GM20000 (cell line): Measurements from ENCODE around the gene TIMP2.

Experiments used
- DNase-seq: peaks from one replicate; pipeline ENCODE4 v3.0.0; 2012; ENCODE audit warnings: low spot score
- CTCF ChIP-seq: IDR thresholded peaks from 2 replicates; pipeline ENCODE4 v1.5.1; 2012; ENCODE audit warnings: mild to moderate bottlenecking, control low read depth; ENCODE audit errors: extremely low read depth, missing control alignments

The TIMP2 gene

GRCh38 chr17:78828470-78829185 is 96.6 kb downstream of the TIMP2 start:
- no peak for DNase-seq
- TF ChIP-seq CTCF = no peak

GRCh38 chr17:78826836-78827509 is 98.2 kb downstream of the TIMP2 start:
- no peak for DNase-seq
- no peak for TF ChIP-seq CTCF

- DNase-seq = no peak
- TF ChIP-seq CTCF = no peak
These were observed 98.8 kb downstream of the TIMP2 start for GRCh38 chr17:78826421-78826820.

- no peak for DNase-seq
- no peak for TF ChIP-seq CTCF
These were observed 99.5 kb downstream of the TIMP2 start for GRCh38 chr17:78825696-78826095.

- TF ChIP-seq CTCF = no peak
- DNase-seq = no peak
These were observed 100.9 kb downstream of the TIMP2 start for GRCh38 chr17:78824240-78824639.

- no peak for DNase-seq
- no peak for TF ChIP-seq CTCF
These were observed 101.7 kb downstream of the TIMP2 start for GRCh38 chr17:78823282-78824046.

GRCh38 chr17:78822552-78822951 is 102.6 kb downstream of the TIMP2 start:
- TF ChIP-seq CTCF = no peak
- no peak for DNase-seq
